ENCODE measurements around the gene GLMP.

DNA sequence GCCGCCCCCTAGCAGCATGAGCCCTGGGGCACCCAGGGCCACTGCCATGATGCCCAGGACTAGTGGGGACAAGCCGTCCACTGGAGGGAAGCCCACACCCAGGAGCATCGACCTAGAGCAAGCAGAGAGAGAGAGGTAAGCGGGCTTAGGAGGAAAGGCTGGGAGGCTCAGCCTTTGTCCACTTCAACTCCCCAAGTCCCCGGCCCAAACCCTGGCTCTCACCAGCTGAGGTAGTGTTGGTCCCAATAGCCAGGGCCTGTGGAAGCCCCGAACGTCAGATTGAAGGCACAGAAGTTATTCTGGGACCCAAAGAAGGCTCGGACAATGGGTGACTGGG lies 2.4 kb downstream of the GLMP start:
- TF ChIP-seq POLR2A (IDR thresholded peaks at IDR 0.05; ENCODE audit: low read length) (no peak), HDAC2 (IDR thresholded peaks at IDR 0.05) (no peak), MYC (IDR thresholded peaks at IDR 0.05; ENCODE audit: borderline replicate concordance, low read length) (no peak)
- TF ChIP-seq, protein P1, sequence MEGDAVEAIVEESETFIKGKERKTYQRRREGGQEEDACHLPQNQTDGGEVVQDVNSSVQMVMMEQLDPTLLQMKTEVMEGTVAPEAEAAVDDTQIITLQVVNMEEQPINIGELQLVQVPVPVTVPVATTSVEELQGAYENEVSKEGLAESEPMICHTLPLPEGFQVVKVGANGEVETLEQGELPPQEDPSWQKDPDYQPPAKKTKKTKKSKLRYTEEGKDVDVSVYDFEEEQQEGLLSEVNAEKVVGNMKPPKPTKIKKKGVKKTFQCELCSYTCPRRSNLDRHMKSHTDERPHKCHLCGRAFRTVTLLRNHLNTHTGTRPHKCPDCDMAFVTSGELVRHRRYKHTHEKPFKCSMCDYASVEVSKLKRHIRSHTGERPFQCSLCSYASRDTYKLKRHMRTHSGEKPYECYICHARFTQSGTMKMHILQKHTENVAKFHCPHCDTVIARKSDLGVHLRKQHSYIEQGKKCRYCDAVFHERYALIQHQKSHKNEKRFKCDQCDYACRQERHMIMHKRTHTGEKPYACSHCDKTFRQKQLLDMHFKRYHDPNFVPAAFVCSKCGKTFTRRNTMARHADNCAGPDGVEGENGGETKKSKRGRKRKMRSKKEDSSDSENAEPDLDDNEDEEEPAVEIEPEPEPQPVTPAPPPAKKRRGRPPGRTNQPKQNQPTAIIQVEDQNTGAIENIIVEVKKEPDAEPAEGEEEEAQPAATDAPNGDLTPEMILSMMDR (IDR thresholded peaks at IDR 0.05): no peak
- TF ChIP-seq, protein P2, sequence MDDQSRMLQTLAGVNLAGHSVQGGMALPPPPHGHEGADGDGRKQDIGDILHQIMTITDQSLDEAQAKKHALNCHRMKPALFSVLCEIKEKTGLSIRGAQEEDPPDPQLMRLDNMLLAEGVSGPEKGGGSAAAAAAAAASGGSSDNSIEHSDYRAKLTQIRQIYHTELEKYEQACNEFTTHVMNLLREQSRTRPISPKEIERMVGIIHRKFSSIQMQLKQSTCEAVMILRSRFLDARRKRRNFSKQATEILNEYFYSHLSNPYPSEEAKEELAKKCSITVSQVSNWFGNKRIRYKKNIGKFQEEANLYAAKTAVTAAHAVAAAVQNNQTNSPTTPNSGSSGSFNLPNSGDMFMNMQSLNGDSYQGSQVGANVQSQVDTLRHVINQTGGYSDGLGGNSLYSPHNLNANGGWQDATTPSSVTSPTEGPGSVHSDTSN (IDR thresholded peaks at IDR 0.05): no peak
